G401 (cell line): Measurements from ENCODE around the gene GJD2. TPM values are rescaled to one million over a fixed set of nuclear protein-coding genes. Genes with fewer than 3 reads are reported as not detected.

Experiments
- total RNA-seq: library from RNA; depleted of rRNA; stranded (reverse); fragments of >200 nt; shearing (Covaris generic); gene quantifications from 2 replicates; pipeline ENCODE4 v1.2.3, GENCODE V29; 2014; rRNA removed

The GJD2 gene
- total RNA-seq, 1 experiment from 2014 or later = 9.6 TPM

Other genes with a start within 250 kb of the GJD2 start
- 13.7 and 51.3 TPM in 2 replicates for gene GOLGA8B, start 171.3 kb downstream of the GJD2 start, total RNA-seq
- gene ACTC1, start 40.6 kb upstream of the GJD2 start, total RNA-seq = not detected in 2 replicates
- 66.6 and 117 TPM in 2 replicates for gene AQR, start 214.7 kb upstream of the GJD2 start, total RNA-seq
- 55.4 and 97.1 TPM in 2 replicates for gene ZNF770, start 233.3 kb upstream of the GJD2 start, total RNA-seq